A549 (cell line): ENCODE results near the gene DEAF1.

Experiments
- CTCF ChIP-seq: fragments of >200 bp; sonication (Bioruptor Twin); formaldehyde crosslinking; IDR thresholded peaks from 3 replicates; pipeline ENCODE4 v1.5.1; 2016
- E2F6 ChIP-seq: IDR thresholded peaks from 2 replicates; pipeline ENCODE4 v1.6.1; 2012; ENCODE audit warnings: low read depth, borderline replicate concordance
- JUN ChIP-seq, 2 experiments: fragments of >200 bp; sonication (Bioruptor Twin); formaldehyde crosslinking; IDR thresholded peaks; 2 replicates in 1 of 2; 3 replicates in 1 of 2; pipeline ENCODE4 v1.6.1; 2016 to 2017
- RCOR1 ChIP-seq: fragments of 150-350 bp; IDR thresholded peaks from 2 replicates; pipeline ENCODE4 v1.6.1; 2014; ENCODE audit warnings: antibody characterized with exemption, low read length, low read depth
- SMC3 ChIP-seq: fragments of >200 bp; sonication (Bioruptor Twin); formaldehyde crosslinking; IDR thresholded peaks from 3 replicates; pipeline ENCODE4 v1.6.1; 2018; ENCODE audit warnings: inconsistent platforms
- SREBF2 ChIP-seq: fragments of 450-650 bp; IDR thresholded peaks from 2 replicates; pipeline ENCODE4 v1.6.1; 2014; ENCODE audit warnings: mild to moderate bottlenecking, moderate library complexity

- TF ChIP-seq CTCF = no peak
- no peak for TF ChIP-seq E2F6
- no peak for TF ChIP-seq RCOR1
- no peak for TF ChIP-seq JUN (IDR thresholded peaks at IDR 0.05)
- TF ChIP-seq SREBF2 = no peak
- no peak for TF ChIP-seq SMC3
These were observed 6.9 kb upstream of the DEAF1 start for GRCh38 chr11:701741-702461.
